ENCODE measurements around the gene PRKRIP1. TPM values are rescaled to one million over a fixed set of nuclear protein-coding genes. Genes with fewer than 3 reads are reported as not detected.
"Not testable (repeated sequence)": the region's sequence is repeated elsewhere in the genome, so short reads cannot be mapped to it uniquely, and the experiment has no call there.

PRKRIP1 gene
- total and polyA plus RNA-seq, 2 experiments from 2014 or later, result 25.5 to 29.1 TPM

- TF ChIP-seq ZNF462 (CRISPR knock-in tag; IDR thresholded peaks at IDR 0.05) (no peak), ZNF331 (CRISPR knock-in tag; IDR thresholded peaks at IDR 0.05; ENCODE audit: low read depth) (no peak), ETS1 (IDR thresholded peaks at IDR 0.05) (no peak), CREB1 (CRISPR knock-in tag; IDR thresholded peaks at IDR 0.05; ENCODE audit: low read depth) (no peak), POLR2AphosphoS5 (IDR thresholded peaks at IDR 0.05; ENCODE audit: low read depth) (no peak), EZH2 (IDR thresholded peaks at IDR 0.05; ENCODE audit: low read depth, unreplicated experiment) (no peak), CTCF (conservative IDR thresholded peaks at IDR 0.05; ENCODE audit: low read depth in 2 of 2) (no peak)
These were observed 11.7 kb downstream of the PRKRIP1 start (continued) for GRCh38 chr7:102407910-102408309.

GRCh38 chr7:102408530-102408929 is 12.4 kb downstream of the PRKRIP1 start:
- not testable (repeated sequence) for DNase-seq (ENCODE audit: low spot score); H3K27ac Mint-ChIP-seq; H2AFZ ChIP-seq; H3K4me1 ChIP-seq (ENCODE audit: insufficient read depth); ATAC-seq; H3K27me3 ChIP-seq (ENCODE audit: insufficient read depth); H3K79me2 ChIP-seq (replicated peaks; ENCODE audit: insufficient read depth); H3K27me3 Mint-ChIP-seq (ENCODE audit: insufficient read depth, low read depth, poor library complexity); H3K9me2 ChIP-seq (ENCODE audit: insufficient read depth); H3K4me3 Mint-ChIP-seq; H3K4me3 ChIP-seq; H3K4me1 Mint-ChIP-seq; H3K4me2 ChIP-seq; H3K9me3 Mint-ChIP-seq; H3K27ac ChIP-seq (ENCODE audit: low read depth)
- H3K36me3 Mint-ChIP-seq (ENCODE audit: low read depth), result peaks cover 83% of the 10 kb centered on the region
- H3K36me3 ChIP-seq (ENCODE audit: insufficient read depth), result peaks cover 39% of the 10 kb centered on the region
- peaks cover 10% of the 10 kb centered on the region; the same call in 1 of the 2 replicates for H3F3A ChIP-seq (replicated peaks; ENCODE audit: low read depth)
- H4K20me1 ChIP-seq (replicated peaks; ENCODE audit: insufficient read depth), result peaks cover 20% of the 10 kb centered on the region

Measured in GM23338 (cell line).